ENCODE measurements around the gene TLR9.
A peak's percentile ranks its signal among the peaks of the same experiment; 100 is the strongest.

Gene TLR9

GRCh38 chr3:52248165-52248541, 22.7 kb upstream of the TLR9 start:
- no peak for DNase-seq (ENCODE audit: insufficient read length, low spot score)
- no peak for FAIRE-seq

- FAIRE-seq (peak; percentile 59), DNase-seq (ENCODE audit: insufficient read length, low spot score) (no peak)
Observed at GRCh38 chr3:52247409-52248164, 22.1 kb upstream of the TLR9 start.

GRCh38 chr3:52246728-52247408, 21.4 kb upstream of the TLR9 start:
- DNase-seq (ENCODE audit: insufficient read length, low spot score) = no peak
- FAIRE-seq = no peak

GRCh38 chr3:52246264-52246620, 20.8 kb upstream of the TLR9 start:
- peak; percentile 4 for FAIRE-seq
- no peak for DNase-seq (ENCODE audit: insufficient read length, low spot score)

- DNase-seq (ENCODE audit: insufficient read length, low spot score) = peak; percentile 65
- FAIRE-seq = peak; percentile 44
Observed at GRCh38 chr3:52245322-52246263, 20.1 kb upstream of the TLR9 start, which contains the start of gene PPM1M. PPM1M (plus strand) TSS chr3:52245759; CDS start chr3:52245825, 66 bp downstream.

- FAIRE-seq = peak; percentile 73
- DNase-seq (ENCODE audit: insufficient read length, low spot score) = peak; percentile 72
Observed at GRCh38 chr3:52243791-52244628, 18.6 kb upstream of the TLR9 start.

GRCh38 chr3:52242039-52242438, 16.6 kb upstream of the TLR9 start:
- no peak for FAIRE-seq

GRCh38 chr3:52240886-52241370, 15.5 kb upstream of the TLR9 start:
- DNase-seq (ENCODE audit: insufficient read length, low spot score) (no peak), FAIRE-seq (no peak)

More at GRCh38 chr3:52242039-52242438, 16.6 kb upstream of the TLR9 start:
- no peak for DNase-seq (ENCODE audit: insufficient read length, low spot score)

GRCh38 chr3:52240059-52240885, 14.8 kb upstream of the TLR9 start:
- FAIRE-seq = peak; percentile 55
- no peak for DNase-seq (ENCODE audit: insufficient read length, low spot score)

GRCh38 chr3:52238761-52239701, 13.6 kb upstream of the TLR9 start, which contains the start of gene TWF2:
TWF2 (minus strand) TSS chr3:52239158; CDS start chr3:52239016, 142 bp downstream.
- DNase-seq (ENCODE audit: insufficient read length, low spot score) (peak; percentile 96), FAIRE-seq (peak; percentile 99)

GRCh38 chr3:52238193-52238760, 12.8 kb upstream of the TLR9 start:
- DNase-seq (ENCODE audit: insufficient read length, low spot score) (no peak), FAIRE-seq (peak; percentile 92)

GRCh38 chr3:52237657-52238172, 12.3 kb upstream of the TLR9 start:
- FAIRE-seq (peak; percentile 91), DNase-seq (ENCODE audit: insufficient read length, low spot score) (peak; percentile 89)

GRCh38 chr3:52237006-52237656, 11.7 kb upstream of the TLR9 start:
- DNase-seq (ENCODE audit: insufficient read length, low spot score) = no peak
- FAIRE-seq = no peak

GRCh38 chr3:52236424-52236886, 11.0 kb upstream of the TLR9 start:
- no peak for DNase-seq (ENCODE audit: insufficient read length, low spot score)
- FAIRE-seq = no peak

- FAIRE-seq = no peak
- no peak for DNase-seq (ENCODE audit: insufficient read length, low spot score)
Observed at GRCh38 chr3:52234516-52235447, 9.3 kb upstream of the TLR9 start.

- DNase-seq (ENCODE audit: insufficient read length, low spot score) (no peak), FAIRE-seq (no peak)
Observed at GRCh38 chr3:52233968-52234367, 8.5 kb upstream of the TLR9 start.

All from HTR-8/SVneo (cell line).